H7 (cell line): ENCODE data around the gene ANP32D. TPM values are rescaled to one million over a fixed set of nuclear protein-coding genes. Genes with fewer than 3 reads are reported as not detected.

Experiments
- total RNA-seq: library from RNA; depleted of rRNA; stranded (reverse); fragments of >200 nt; shearing (Covaris generic); gene quantifications from 2 replicates; pipeline ENCODE4 v1.2.3, GENCODE V29; 2014; rRNA removed

The ANP32D gene
- total RNA-seq, 1 experiment from 2014 or later: not detected

Other genes starting within 250 kb of the ANP32D start
- gene ZNF641, start 121.6 kb upstream of the ANP32D start, total RNA-seq: 3.4 and 4.3 TPM in 2 replicates
- not detected in 2 replicates for gene C12orf54, start 9.9 kb downstream of the ANP32D start, total RNA-seq
- not detected in 2 replicates for gene OR8S1, start 53.1 kb downstream of the ANP32D start, total RNA-seq
- gene LALBA, start 97.5 kb downstream of the ANP32D start, total RNA-seq: not detected in 2 replicates
- 41.2 and 41.4 TPM in 2 replicates for gene KANSL2, start 209.7 kb downstream of the ANP32D start, total RNA-seq
- gene CCNT1, start 244.1 kb downstream of the ANP32D start, total RNA-seq: 25.6 and 37.4 TPM in 2 replicates